PC-9 (cell line): ENCODE results near the gene HOMEZ. TPM values are rescaled to one million over a fixed set of nuclear protein-coding genes. Genes with fewer than 3 reads are reported as not detected.

Experiments
- BruUV-seq: library from RNA; stranded (reverse); fragments of 400-500 nt; replicated peaks from 2 replicates; lab custom pipeline; 2021; lab: Mats Ljungman, UMichigan
- CTCF ChIA-PET: fragments of 300-600 bp; sonication (Branson Sonifier 250); formaldehyde crosslinking; loops from one replicate; lab custom pipeline; 2022; ENCODE audit warnings: antibody characterized with exemption; lab: Charles Lee
- POLR2A ChIA-PET: fragments of 300-600 bp; sonication (Branson Sonifier 250); formaldehyde crosslinking; loops from one replicate; lab custom pipeline; 2022; ENCODE audit warnings: antibody characterized with exemption; ENCODE audit not compliant: unreplicated experiment; lab: Charles Lee
- DNase-seq, 2 experiments: peaks; one replicate each; pipeline versions ENCODE4 v3.0.0 to v3.0.0-alpha.2; 2015 to 2022; ENCODE audit warnings: mixed read lengths in 1 of 2
- H2AFZ ChIP-seq: fragments of 200-600 bp; sonication (generic); 2 replicates; pipeline ENCODE4 v1.8.1; 2017; ENCODE audit warnings: antibody characterized with exemption
- H3F3A ChIP-seq: fragments of 200-600 bp; sonication (generic); 2 replicates; pipeline ENCODE4 v1.8.1; 2017; ENCODE audit warnings: antibody characterized with exemption, mild to moderate bottlenecking, low read depth; ENCODE audit not compliant: insufficient read depth
- H3K27ac ChIP-seq: fragments of 200-600 bp; sonication (generic); 2 replicates; pipeline ENCODE4 v1.6.1; 2016; ENCODE audit warnings: mixed run types
- H3K27me3 ChIP-seq: fragments of 200-600 bp; sonication (generic); 2 replicates; pipeline ENCODE4 v1.6.1; 2016; ENCODE audit warnings: low read depth, mixed run types; ENCODE audit not compliant: insufficient read depth
- H3K36me3 ChIP-seq: fragments of 200-600 bp; sonication (generic); 2 replicates; pipeline ENCODE4 v1.6.1; 2016; ENCODE audit warnings: low read depth, mixed run types
- H3K4me1 ChIP-seq: fragments of 200-600 bp; sonication (generic); replicated peaks from 2 replicates; pipeline ENCODE4 v1.6.1; 2016; ENCODE audit warnings: mixed run types; ENCODE audit not compliant: insufficient read depth
- H3K4me2 ChIP-seq: fragments of 200-600 bp; sonication (generic); 2 replicates; pipeline ENCODE4 v1.6.1; 2017; ENCODE audit warnings: mixed run types
- H3K4me3 ChIP-seq: fragments of 200-600 bp; sonication (generic); 2 replicates; pipeline ENCODE4 v1.6.1; 2016; ENCODE audit warnings: mixed run types
- H3K79me2 ChIP-seq: fragments of 200-600 bp; sonication (generic); 2 replicates; pipeline ENCODE4 v1.6.1; 2017; ENCODE audit warnings: low read depth, mixed run types
- H3K9me2 ChIP-seq: fragments of 200-600 bp; sonication (generic); 2 replicates; pipeline ENCODE4 v1.8.1; 2017; ENCODE audit warnings: mild to moderate bottlenecking; ENCODE audit not compliant: insufficient read depth
- H3K9me3 ChIP-seq: fragments of 200-600 bp; sonication (generic); 2 replicates; pipeline ENCODE4 v1.8.1; 2016; ENCODE audit warnings: low read depth; ENCODE audit not compliant: insufficient read depth
- H4K20me1 ChIP-seq: fragments of 200-600 bp; sonication (generic); 2 replicates; pipeline ENCODE4 v1.8.1; 2017; ENCODE audit not compliant: insufficient read depth
- EZH2 ChIP-seq: fragments of 200-600 bp; sonication (generic); IDR thresholded peaks from 2 replicates; pipeline ENCODE4 v1.8.0; 2017; ENCODE audit warnings: antibody characterized with exemption, low read depth
- intact Hi-C: fragments of 100-400 bp; cut with micrococcal nuclease; formaldehyde crosslinking; loops from one replicate; pipeline ENCODE4 v1.10.0; 2022; ENCODE audit not compliant: unreplicated experiment
- total RNA-seq: library from RNA; stranded (reverse); gene quantifications from 2 replicates; pipeline ENCODE4 v1.2.3, GENCODE V29; 2021
- TF ChIP-seq, protein P1 (sequence below): fragments of 200-600 bp; sonication (generic); conservative IDR thresholded peaks from 2 replicates; pipeline ENCODE4 v1.6.1; 2017; ENCODE audit warnings: mixed run types, antibody characterized with exemption, mild to moderate bottlenecking, moderate library complexity

Gene HOMEZ
- total RNA-seq, 1 experiment from 2014 or later = 14.0 TPM

DNA sequence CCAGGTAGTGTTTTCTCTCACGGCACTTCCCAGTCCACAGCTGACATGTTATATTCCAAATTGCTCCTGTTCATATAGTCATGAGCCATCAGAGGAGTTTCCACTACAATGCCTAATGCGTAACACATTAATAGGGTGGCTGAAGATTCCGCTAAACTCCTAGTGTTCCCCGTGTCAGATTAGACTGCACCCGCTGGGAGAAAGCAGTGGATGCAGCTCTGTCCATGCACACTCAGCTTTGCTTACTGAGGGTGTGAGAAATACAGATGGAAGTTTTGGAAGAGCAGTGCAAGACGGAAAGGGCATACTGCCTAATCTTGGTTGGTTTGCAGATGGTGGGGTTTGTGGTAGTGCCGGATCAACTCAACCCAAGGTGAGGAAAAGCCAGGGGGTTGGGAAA is 11.2 kb upstream of the HOMEZ start:
- TF ChIP-seq, protein P1, sequence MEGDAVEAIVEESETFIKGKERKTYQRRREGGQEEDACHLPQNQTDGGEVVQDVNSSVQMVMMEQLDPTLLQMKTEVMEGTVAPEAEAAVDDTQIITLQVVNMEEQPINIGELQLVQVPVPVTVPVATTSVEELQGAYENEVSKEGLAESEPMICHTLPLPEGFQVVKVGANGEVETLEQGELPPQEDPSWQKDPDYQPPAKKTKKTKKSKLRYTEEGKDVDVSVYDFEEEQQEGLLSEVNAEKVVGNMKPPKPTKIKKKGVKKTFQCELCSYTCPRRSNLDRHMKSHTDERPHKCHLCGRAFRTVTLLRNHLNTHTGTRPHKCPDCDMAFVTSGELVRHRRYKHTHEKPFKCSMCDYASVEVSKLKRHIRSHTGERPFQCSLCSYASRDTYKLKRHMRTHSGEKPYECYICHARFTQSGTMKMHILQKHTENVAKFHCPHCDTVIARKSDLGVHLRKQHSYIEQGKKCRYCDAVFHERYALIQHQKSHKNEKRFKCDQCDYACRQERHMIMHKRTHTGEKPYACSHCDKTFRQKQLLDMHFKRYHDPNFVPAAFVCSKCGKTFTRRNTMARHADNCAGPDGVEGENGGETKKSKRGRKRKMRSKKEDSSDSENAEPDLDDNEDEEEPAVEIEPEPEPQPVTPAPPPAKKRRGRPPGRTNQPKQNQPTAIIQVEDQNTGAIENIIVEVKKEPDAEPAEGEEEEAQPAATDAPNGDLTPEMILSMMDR = no peak
- TF ChIP-seq EZH2 = no peak
- BruUV-seq = no TSS peak
- ChIA-PET POLR2A (no interaction called here), CTCF (interaction anchor here (0.8 kb wide), 1 partner anchor 27 kb away, joined by 3 read pairs; no protein-coding TSS in a partner anchor)
- Histone ChIP-seq H3K36me3 (no peaks in the 10 kb centered on the region), H3K9me2 (no peaks in the 10 kb centered on the region), H3K27ac (no peak overlapping the region), H3K4me3 (no peak overlapping the region), H2AFZ (no peak overlapping the region), H3K4me2 (no peak overlapping the region), H3K4me1 (peaks cover 8% of the 10 kb centered on the region), H4K20me1 (no peaks in the 10 kb centered on the region), H3K9me3 (no peaks in the 10 kb centered on the region), H3F3A (0 out of 2 replicates have a peak, but pooled peaks cover 3% of the 10 kb centered on the region), H3K27me3 (no peaks in the 10 kb centered on the region), H3K79me2 (0 out of 2 replicates have a peak, but pooled peaks cover 8% of the 10 kb centered on the region)
- intact Hi-C loops = loop anchor here (5.0 kb wide), 1 partner anchor 110 kb away; no protein-coding TSS in a partner anchor
- DNase-seq = no peak

DNA sequence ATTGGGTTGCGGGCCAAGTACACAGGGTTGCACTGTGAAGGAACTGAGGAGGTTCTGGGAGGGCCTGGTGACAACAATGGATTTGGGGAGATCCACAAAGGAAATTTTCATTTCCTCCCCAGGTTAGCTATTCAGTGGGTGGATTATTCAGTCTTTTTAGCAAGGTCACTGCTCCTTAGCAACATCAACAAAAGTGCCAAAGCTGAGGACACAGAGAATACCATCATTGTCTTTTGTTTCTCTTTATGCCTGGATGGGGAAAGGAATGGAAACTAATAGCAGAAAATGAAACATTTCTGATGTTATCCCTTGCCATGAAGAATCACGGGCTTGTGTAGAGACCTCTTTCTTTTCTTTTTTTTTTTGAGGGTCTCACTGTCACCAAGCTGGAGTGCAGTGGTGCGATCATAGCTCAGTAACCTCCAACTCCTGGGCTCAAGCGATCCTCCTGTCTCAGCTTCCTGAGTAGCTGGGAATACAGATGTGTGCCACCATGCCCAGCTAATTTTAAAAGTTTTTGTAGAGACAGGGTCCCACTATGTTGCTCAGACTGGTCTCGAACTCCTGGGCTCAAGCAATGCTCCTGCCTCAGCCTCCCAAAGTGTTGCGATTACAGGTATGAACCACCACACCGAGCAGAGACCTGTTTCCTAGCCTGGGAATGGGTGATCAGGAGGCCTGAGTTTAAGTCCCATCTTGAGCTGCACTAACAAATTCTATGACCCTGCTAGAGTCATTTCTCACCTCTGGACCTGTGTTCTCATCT is 10.3 kb upstream of the HOMEZ start:
- intact Hi-C loops = loop anchor here (5.0 kb wide), 1 partner anchor 109 kb away; no protein-coding TSS in a partner anchor
- Histone ChIP-seq H3K4me2 (no peak overlapping the region), H4K20me1 (no peaks in the 10 kb centered on the region), H3K79me2 (0 out of 2 replicates have a peak, but pooled peaks cover 8% of the 10 kb centered on the region), H3K9me3 (no peaks in the 10 kb centered on the region), H3K27me3 (no peaks in the 10 kb centered on the region), H3K9me2 (no peaks in the 10 kb centered on the region), H3K4me1 (peaks cover 8% of the 10 kb centered on the region), H3K4me3 (no peak overlapping the region), H3K27ac (no peak overlapping the region), H3K36me3 (no peaks in the 10 kb centered on the region), H3F3A (no peaks in the 10 kb centered on the region), H2AFZ (no peak overlapping the region)
- DNase-seq = no peak
- ChIA-PET CTCF (no interaction called here), POLR2A (no interaction called here)
- TF ChIP-seq EZH2 = no peak
- TF ChIP-seq, protein P1 = no peak
- BruUV-seq = no TSS peak

DNA sequence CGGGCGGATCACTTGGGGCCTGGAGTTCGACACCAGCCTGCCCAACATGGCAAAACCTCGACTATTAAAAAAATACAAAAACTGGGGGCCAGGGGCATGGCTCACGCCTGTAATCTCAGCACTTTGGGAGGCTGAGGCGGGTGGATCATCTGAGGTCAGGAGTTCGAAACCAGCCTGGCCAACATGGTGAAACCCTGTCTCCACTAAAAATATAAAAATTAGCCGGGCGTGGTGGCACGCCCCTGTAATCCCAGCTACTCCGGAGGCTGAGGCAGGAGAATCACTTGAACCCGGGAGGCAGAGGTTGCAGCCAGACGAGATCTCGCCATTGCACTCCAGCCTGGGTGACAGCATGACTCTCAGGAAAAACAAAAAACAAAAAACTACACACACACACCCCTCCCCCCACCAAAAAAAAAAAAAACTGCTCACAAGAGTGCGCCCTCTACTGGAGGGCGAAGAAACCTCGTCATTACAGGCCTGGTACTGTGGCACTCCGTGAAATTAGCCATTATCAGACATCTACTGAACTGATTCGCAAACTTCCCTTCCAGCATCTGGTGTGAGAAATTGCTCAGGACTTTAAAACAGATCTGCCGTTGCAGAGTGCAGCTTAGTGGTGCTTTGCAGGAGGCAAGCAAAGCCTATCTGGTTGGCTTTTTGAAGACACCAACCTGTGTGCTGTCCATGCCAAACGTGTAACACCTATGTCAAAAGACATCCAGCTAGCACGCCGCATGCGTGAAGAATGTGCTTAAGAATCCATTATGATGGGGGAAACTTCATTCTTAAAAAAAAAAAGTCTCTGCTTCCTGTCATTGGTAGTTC is 9.0 kb upstream of the HOMEZ start:
- TF ChIP-seq, protein P1 = peak; percentile 85
- TF ChIP-seq EZH2 = no peak
- Histone ChIP-seq H3K4me1 (peaks cover 1% of the 10 kb centered on the region), H3K27ac (no peak overlapping the region), H3K36me3 (no peaks in the 10 kb centered on the region), H3K4me3 (no peak overlapping the region), H3K9me2 (no peaks in the 10 kb centered on the region), H2AFZ (no peak overlapping the region), H3K9me3 (no peaks in the 10 kb centered on the region), H3K79me2 (0 out of 2 replicates have a peak, but pooled peaks cover 1% of the 10 kb centered on the region), H4K20me1 (no peaks in the 10 kb centered on the region), H3K4me2 (no peak overlapping the region), H3F3A (no peaks in the 10 kb centered on the region), H3K27me3 (no peaks in the 10 kb centered on the region)
- POLR2A ChIA-PET = no interaction called here
- peak in 1 of 2 experiments; percentile 27 for DNase-seq
- intact Hi-C loops = loop anchor here (5.0 kb wide), 1 partner anchor 108 kb away; no protein-coding TSS in a partner anchor
- no TSS peak for BruUV-seq
- CTCF ChIA-PET = interaction anchor here (0.7 kb wide), 2 partner anchors 16 to 1464 kb away, joined by 3 read pairs; no protein-coding TSS in a partner anchor
